NCI-H187 treated with DMSO at 0.1 percent for 48 hours (cell line): ENCODE results near the gene ST6GALNAC4.
"Not testable (repeated sequence)": the region's sequence is repeated elsewhere in the genome, so short reads cannot be mapped to it uniquely, and the experiment has no call there.

Experiments
- DNase-seq: peaks from one replicate; lab custom pipeline; 2025; lab: John Stamatoyannopoulos, UW

ST6GALNAC4 gene

DNA sequence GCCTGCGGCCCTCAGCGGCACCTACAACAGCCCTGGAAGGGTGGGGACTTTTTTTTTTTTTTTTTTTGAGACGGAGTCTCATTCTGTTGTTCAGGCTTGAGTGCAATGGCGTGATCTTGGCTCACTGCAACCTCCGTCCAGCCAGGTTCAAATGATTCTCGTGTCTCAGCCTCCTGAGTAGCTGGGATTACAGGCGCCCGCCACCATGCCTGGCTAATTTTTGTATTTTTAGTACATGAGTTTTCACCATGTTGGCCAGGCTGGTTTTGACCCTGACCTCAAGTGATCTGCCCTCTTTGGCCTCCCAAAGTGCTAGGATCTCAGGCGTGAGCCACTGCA, 46.7 kb downstream of the ST6GALNAC4 start:
- DNase-seq = not testable (repeated sequence)

DNA sequence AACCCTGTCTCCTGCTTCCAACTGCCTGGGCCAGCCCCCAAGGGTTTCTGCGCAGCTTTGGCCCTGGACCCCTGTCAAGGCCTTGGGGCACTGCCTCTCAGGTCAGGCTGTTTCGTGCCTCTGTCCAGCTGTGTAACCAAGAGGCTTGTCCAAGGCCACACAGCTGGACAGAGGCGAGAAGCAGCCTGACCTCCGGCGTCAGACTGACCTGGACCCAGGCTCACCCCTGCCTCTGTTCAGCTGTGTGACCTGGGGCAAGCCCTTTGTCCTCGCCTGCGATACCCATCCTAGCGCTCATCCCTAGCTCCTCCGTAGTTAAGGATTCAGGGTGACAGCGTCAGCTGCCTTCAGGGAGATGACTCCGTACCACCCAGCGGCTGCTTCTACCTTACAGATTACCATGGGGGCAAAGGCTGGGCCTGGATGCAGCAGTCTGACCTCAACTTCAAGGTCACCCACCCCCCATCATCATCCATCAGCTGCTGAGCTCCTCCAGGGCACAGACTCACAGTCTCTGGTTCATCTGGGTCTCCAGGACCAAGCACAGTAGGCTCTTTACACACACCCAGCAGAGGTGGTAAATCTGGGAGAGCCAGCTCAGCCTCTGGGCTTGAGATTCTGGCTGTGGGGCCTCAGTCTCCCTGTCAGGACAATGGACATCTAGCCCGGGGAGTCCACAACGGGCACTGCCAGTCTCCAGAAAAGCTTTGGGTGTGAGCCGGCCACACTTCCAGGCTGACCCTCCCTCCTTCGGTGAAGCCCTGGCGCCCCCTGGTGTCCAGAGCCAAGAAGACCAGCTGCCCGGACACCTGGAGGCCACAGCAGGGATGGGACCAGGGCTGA, 47.3 kb downstream of the ST6GALNAC4 start:
- DNase-seq = no peak

DNA sequence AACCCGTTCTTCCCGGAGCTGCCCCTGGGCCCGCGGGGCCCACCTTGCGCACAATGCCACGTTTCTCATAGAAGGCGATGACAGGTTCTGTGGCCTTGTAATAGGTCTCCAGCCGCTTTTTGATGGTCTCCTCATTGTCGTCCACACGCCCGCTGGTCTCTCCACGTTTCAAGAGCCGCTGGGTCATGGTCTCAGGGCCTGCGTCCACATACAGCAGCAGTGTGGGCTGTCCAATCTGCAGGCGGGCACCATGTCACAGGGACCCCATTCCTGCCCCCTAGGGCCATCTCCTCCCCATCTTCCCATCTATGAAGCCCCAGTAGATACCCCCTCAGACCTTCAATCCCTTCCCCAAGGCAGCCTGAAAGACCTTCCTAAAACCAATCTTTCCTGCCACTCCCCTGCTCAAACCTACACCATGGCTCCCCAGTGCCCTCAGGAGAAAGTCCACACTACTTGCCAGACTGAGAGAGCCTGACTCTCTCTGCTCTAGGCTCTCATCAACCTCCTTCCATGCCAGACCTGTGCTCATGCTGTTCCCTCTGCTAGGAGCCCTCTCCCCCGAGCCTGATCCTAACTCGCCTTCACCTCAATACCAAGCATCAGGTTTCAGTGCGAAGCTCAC, 48.5 kb downstream of the ST6GALNAC4 start:
- DNase-seq = no peak

- no peak for DNase-seq
Observed at GRCh38 chr9:127867356-127868277, 49.2 kb downstream of the ST6GALNAC4 start.

- DNase-seq = no peak
Observed at GRCh38 chr9:127866535-127866934, 50.3 kb downstream of the ST6GALNAC4 start.

GRCh38 chr9:127865645-127866464, 51.0 kb downstream of the ST6GALNAC4 start:
- no peak for DNase-seq

- DNase-seq = no peak
Observed at GRCh38 chr9:127863191-127863621, 53.6 kb downstream of the ST6GALNAC4 start.

GRCh38 chr9:127862075-127863011, 54.5 kb downstream of the ST6GALNAC4 start:
- DNase-seq = no peak

- DNase-seq = no peak
Observed at GRCh38 chr9:127860779-127861178, 56.1 kb downstream of the ST6GALNAC4 start.

DNA sequence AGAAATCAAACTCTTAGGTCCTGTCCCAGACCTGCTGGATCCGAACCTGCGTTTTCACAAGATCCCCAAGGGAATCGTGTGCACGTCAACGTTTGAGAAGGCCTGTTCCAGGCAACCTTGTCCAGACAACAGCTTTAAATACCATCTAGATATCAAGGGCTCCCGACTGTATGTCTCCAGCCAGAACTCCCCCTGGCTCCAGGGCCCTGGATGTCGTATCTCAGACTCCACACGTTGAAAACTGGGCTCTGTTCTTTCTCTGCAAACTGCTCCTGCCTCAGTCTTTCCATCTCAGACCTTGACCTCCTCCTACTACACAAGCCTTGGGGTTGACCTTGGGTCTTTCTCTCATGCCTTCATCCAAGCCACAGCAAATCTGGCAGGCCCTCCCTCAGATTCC, 56.6 kb downstream of the ST6GALNAC4 start:
- DNase-seq = no peak

- DNase-seq = no peak
Observed at GRCh38 chr9:127858041-127858512, 58.8 kb downstream of the ST6GALNAC4 start.
